GM23338 (cell line): ENCODE results near the gene PAMR1. TPM values are rescaled to one million over a fixed set of nuclear protein-coding genes. Genes with fewer than 3 reads are reported as not detected.

ENCODE experiments used
- ATAC-seq: fragments of 200-7000 bp; cut with Tn5 transposase; 3 replicates; pipeline ENCODE4 v1.9.1; 2020
- DNase-seq: peaks from one replicate; pipeline ENCODE4 v3.0.0-alpha.2; 2015; ENCODE audit warnings: low spot score
- H2AFZ ChIP-seq: fragments of 200-600 bp; sonication (generic); 2 replicates; pipeline ENCODE4 v1.8.0; 2016; ENCODE audit warnings: antibody characterized with exemption, mild to moderate bottlenecking, moderate library complexity
- H3F3A ChIP-seq: fragments of 200-600 bp; sonication (generic); replicated peaks from 2 replicates; pipeline ENCODE4 v1.8.0; 2017; ENCODE audit warnings: antibody characterized with exemption, mixed run types, low read depth
- H3K27ac ChIP-seq: fragments of 200-600 bp; sonication (generic); 2 replicates; pipeline ENCODE4 v1.6.1; 2016; ENCODE audit warnings: low read depth
- H3K27me3 ChIP-seq: fragments of 200-600 bp; sonication (generic); 2 replicates; pipeline ENCODE4 v1.8.0; 2016; ENCODE audit warnings: mild to moderate bottlenecking, mixed run types, moderate library complexity; ENCODE audit not compliant: insufficient read depth
- H3K36me3 ChIP-seq: fragments of 200-600 bp; sonication (generic); 2 replicates; pipeline ENCODE4 v1.8.0; 2016; ENCODE audit warnings: mild to moderate bottlenecking; ENCODE audit not compliant: insufficient read depth
- H3K4me1 ChIP-seq: fragments of 200-600 bp; sonication (generic); 2 replicates; pipeline ENCODE4 v1.8.0; 2016; ENCODE audit warnings: mild to moderate bottlenecking, moderate library complexity; ENCODE audit not compliant: insufficient read depth
- H3K4me2 ChIP-seq: fragments of 200-600 bp; sonication (generic); 2 replicates; pipeline ENCODE4 v1.7.1; 2017; ENCODE audit warnings: mixed run types
- H3K4me3 ChIP-seq: fragments of 200-600 bp; sonication (generic); 2 replicates; pipeline ENCODE4 v1.6.1; 2016; ENCODE audit warnings: mixed run types
- H3K79me2 ChIP-seq: fragments of 200-600 bp; sonication (generic); replicated peaks from 2 replicates; pipeline ENCODE4 v1.8.0; 2017; ENCODE audit warnings: mild to moderate bottlenecking; ENCODE audit not compliant: insufficient read depth
- H3K9me2 ChIP-seq: fragments of 200-600 bp; sonication (generic); 2 replicates; pipeline ENCODE4 v1.8.0; 2017; ENCODE audit not compliant: insufficient read depth
- H4K20me1 ChIP-seq: fragments of 200-600 bp; sonication (generic); replicated peaks from 2 replicates; pipeline ENCODE4 v1.8.0; 2017; ENCODE audit warnings: mild to moderate bottlenecking; ENCODE audit not compliant: insufficient read depth
- H3K27ac Mint-ChIP-seq: 2 replicates; pipeline ENCODE4 v1.8.0; 2020; ENCODE audit warnings: inconsistent platforms, mild to moderate bottlenecking, moderate library complexity, mixed read lengths
- H3K27me3 Mint-ChIP-seq: 3 replicates; pipeline ENCODE4 v1.8.0; 2022; ENCODE audit warnings: low read depth, mild to moderate bottlenecking, moderate library complexity, mixed read lengths, inconsistent platforms; ENCODE audit not compliant: insufficient read depth, poor library complexity
- H3K36me3 Mint-ChIP-seq: 3 replicates; pipeline ENCODE4 v1.8.0; 2021; ENCODE audit warnings: low read depth, mild to moderate bottlenecking, inconsistent platforms, moderate library complexity, mixed read lengths
- H3K4me1 Mint-ChIP-seq: 3 replicates; pipeline ENCODE4 v1.8.0; 2020; ENCODE audit warnings: mild to moderate bottlenecking, inconsistent platforms, mixed read lengths
- H3K4me3 Mint-ChIP-seq: 3 replicates; pipeline ENCODE4 v1.8.0; 2021; ENCODE audit warnings: moderate library complexity, mild to moderate bottlenecking, inconsistent platforms, mixed read lengths
- H3K9me3 Mint-ChIP-seq: 3 replicates; pipeline ENCODE4 v1.8.0; 2020; ENCODE audit warnings: moderate library complexity, mild to moderate bottlenecking, inconsistent platforms, mixed read lengths
- CREB1 ChIP-seq: fragments of 250-450 bp; sonication (Bioruptor Pico); IDR thresholded peaks from 2 replicates; pipeline ENCODE4 v1.5.0; 2020; ENCODE audit warnings: low read depth, mild to moderate bottlenecking, moderate library complexity
- CTCF ChIP-seq, 2 experiments: fragments of 200-600 bp in 1 of 2; sonication (generic) in 1 of 2; conservative IDR thresholded peaks; 2 replicates each; pipeline versions ENCODE4 v1.5.1 to v1.6.1; 2016 to 2017; ENCODE audit warnings: antibody characterized with exemption in 2 of 2, low read depth in 2 of 2, mild to moderate bottlenecking in 2 of 2, moderate library complexity in 1 of 2
- EZH2 ChIP-seq: fragments of 200-600 bp; sonication (generic); IDR thresholded peaks from one replicate; pipeline ENCODE4 v1.8.0; 2017; ENCODE audit warnings: antibody characterized with exemption, mild to moderate bottlenecking, low read depth; ENCODE audit not compliant: unreplicated experiment
- EZH2phosphoT487 ChIP-seq: fragments of 200-600 bp; sonication (generic); IDR thresholded peaks from one replicate; pipeline ENCODE4 v1.8.1; 2018; ENCODE audit warnings: antibody characterized with exemption; ENCODE audit not compliant: unreplicated experiment
- NANOG ChIP-seq: IDR thresholded peaks from 2 replicates; pipeline ENCODE4 v1.6.1; 2016; ENCODE audit warnings: antibody characterized with exemption, borderline replicate concordance
- POLR2AphosphoS5 ChIP-seq: IDR thresholded peaks from 2 replicates; pipeline ENCODE4 v1.6.1; 2016; ENCODE audit warnings: antibody characterized with exemption, low read depth
- REST ChIP-seq: IDR thresholded peaks from one replicate; pipeline ENCODE4 v1.6.1; 2018; ENCODE audit warnings: antibody characterized with exemption; ENCODE audit not compliant: unreplicated experiment
- STAT1 ChIP-seq: IDR thresholded peaks from one replicate; pipeline ENCODE4 v1.6.1; 2016; ENCODE audit warnings: antibody characterized with exemption; ENCODE audit not compliant: unreplicated experiment
- ZNF114 ChIP-seq: fragments of 250-450 bp; sonication (Bioruptor Pico); IDR thresholded peaks from 2 replicates; pipeline ENCODE4 v1.5.0; 2020; ENCODE audit warnings: mild to moderate bottlenecking, moderate library complexity
- ZNF462 ChIP-seq: fragments of 250-450 bp; sonication (Bioruptor Pico); IDR thresholded peaks from 2 replicates; pipeline ENCODE4 v1.5.0; 2020; ENCODE audit warnings: mild to moderate bottlenecking, moderate library complexity
- polyA plus RNA-seq: library from polyadenylated mRNA; unstranded; fragments of >200 nt; fragmentation: Nextera tagmentation; extraction: Ambion mirVana; gene quantifications from 2 replicates; pipeline ENCODE4 v1.2.1, GENCODE V29; 2016
- total RNA-seq: library from RNA; depleted of rRNA; stranded (reverse); fragments of >200 nt; shearing (Covaris generic); gene quantifications from 2 replicates; pipeline ENCODE4 v1.2.3, GENCODE V29; 2014

The PAMR1 gene
- total and polyA plus RNA-seq, 2 experiments from 2014 or later: 1.6 to 3.1 TPM

GRCh38 chr11:35553831-35554230 is 28.4 kb upstream of the PAMR1 start (continued):
- TF ChIP-seq STAT1 (no peak), POLR2AphosphoS5 (no peak)

GRCh38 chr11:35553021-35553420 is 27.6 kb upstream of the PAMR1 start:
- peaks cover 7% of the 10 kb centered on the region for H3K27me3 Mint-ChIP-seq
- no peak overlapping the region for H3K27ac Mint-ChIP-seq
- Histone ChIP-seq H3K4me2 (no peak overlapping the region), H3K36me3 (no peaks in the 10 kb centered on the region), H3K27ac (no peak overlapping the region), H3K27me3 (no peaks in the 10 kb centered on the region), H2AFZ (no peak overlapping the region), H4K20me1 (no peaks in the 10 kb centered on the region), H3K9me2 (no peaks in the 10 kb centered on the region), H3K4me1 (peaks cover 8% of the 10 kb centered on the region), H3K4me3 (no peak overlapping the region), H3F3A (no peaks in the 10 kb centered on the region), H3K79me2 (no peaks in the 10 kb centered on the region)
- no peaks in the 10 kb centered on the region for H3K36me3 Mint-ChIP-seq
- H3K9me3 Mint-ChIP-seq: no peaks in the 10 kb centered on the region
- no peak for DNase-seq
- no peak for TF ChIP-seq EZH2phosphoT487
- H3K4me3 Mint-ChIP-seq: no peak overlapping the region
- H3K4me1 Mint-ChIP-seq: peaks cover 28% of the 10 kb centered on the region
- ATAC-seq: no peak

- Mint-ChIP-seq H3K27ac (no peak overlapping the region), H3K27me3 (peaks cover 7% of the 10 kb centered on the region), H3K4me3 (no peak overlapping the region), H3K36me3 (no peaks in the 10 kb centered on the region), H3K4me1 (peaks cover 28% of the 10 kb centered on the region), H3K9me3 (no peaks in the 10 kb centered on the region)
- H3F3A ChIP-seq: no peaks in the 10 kb centered on the region
- H3K4me1 ChIP-seq: peaks cover 8% of the 10 kb centered on the region
- no peak overlapping the region for H3K4me3 ChIP-seq
- no peaks in the 10 kb centered on the region for H3K27me3 ChIP-seq
- no peak for DNase-seq
- no peaks in the 10 kb centered on the region for H3K79me2 ChIP-seq
- H3K4me2 ChIP-seq: no peak overlapping the region
- no peaks in the 10 kb centered on the region for H4K20me1 ChIP-seq
- ATAC-seq: no peak
- H3K9me2 ChIP-seq: no peaks in the 10 kb centered on the region
- H3K36me3 ChIP-seq: no peaks in the 10 kb centered on the region
- no peak overlapping the region for H3K27ac ChIP-seq
- H2AFZ ChIP-seq: no peak overlapping the region
- no peak for TF ChIP-seq NANOG
- TF ChIP-seq CTCF (conservative IDR thresholded peaks at IDR 0.05; ENCODE audit: low read depth in 2 of 2): no peak
- no peak for TF ChIP-seq REST
- TF ChIP-seq POLR2AphosphoS5: no peak
- no peak for TF ChIP-seq CREB1 (CRISPR knock-in tag)
- no peak for TF ChIP-seq EZH2
- no peak for TF ChIP-seq ZNF462 (CRISPR knock-in tag)
- no peak for TF ChIP-seq ZNF114 (CRISPR knock-in tag)
Measured at GRCh38 chr11:35552616-35553015, 27.2 kb upstream of the PAMR1 start.
